Left ventricle myocardium superior (tissue), 1 donor: ENCODE results near the gene KLHL3. TPM values are rescaled to one million over a fixed set of nuclear protein-coding genes. Genes with fewer than 3 reads are reported as not detected.

Source experiments
- ATAC-seq: fragments of 200-7000 bp; cut with Tn5 transposase; one replicate; pipeline ENCODE4 v1.9.1; 2020; ENCODE audit warnings: mild to moderate bottlenecking, moderate library complexity
- DNase-seq: peaks from one replicate; pipeline ENCODE4 v3.0.0-alpha.2; 2020
- intact Hi-C: fragments of 100-400 bp; cut with micrococcal nuclease; formaldehyde crosslinking; loops from one replicate; pipeline ENCODE4 v1.11.0; 2022
- total RNA-seq: library from RNA; stranded (reverse); fragmentation: NEBNext Ultra II Directional; extraction: Animal tissue kit (Norgen Biotek cat#: 25700); gene quantifications from one replicate; pipeline ENCODE4 v1.2.1, GENCODE V29; 2021
- donor health status: DM: no; HTN: yes; CAD: no; lungs with severe emphysema.

KLHL3 gene
- total RNA-seq, 1 donor from 2014 or later: 24.5 TPM

- no peak for ATAC-seq
Observed at GRCh38 chr5:137714946-137715345, 20.9 kb downstream of the KLHL3 start.

GRCh38 chr5:137714494-137714893 is 21.4 kb downstream of the KLHL3 start:
- ATAC-seq (no peak), DNase-seq (no peak)
- intact Hi-C loops: no loop called here

More at GRCh38 chr5:137714946-137715345, 20.9 kb downstream of the KLHL3 start:
- DNase-seq: no peak
- intact Hi-C loops: no loop called here

- DNase-seq (no peak), ATAC-seq (no peak)
- intact Hi-C loops: no loop called here
Observed at GRCh38 chr5:137712139-137712667, 23.7 kb downstream of the KLHL3 start.

GRCh38 chr5:137710086-137710485 is 25.8 kb downstream of the KLHL3 start:
- intact Hi-C loops: no loop called here
- DNase-seq (no peak), ATAC-seq (no peak)

GRCh38 chr5:137708796-137709559 is 26.9 kb downstream of the KLHL3 start:
- DNase-seq (no peak), ATAC-seq (peak; percentile 48)
- intact Hi-C loops: no loop called here

- intact Hi-C loops: no loop called here
- DNase-seq: no peak
- peak; percentile 75 for ATAC-seq
Observed at GRCh38 chr5:137708062-137708461, 27.8 kb downstream of the KLHL3 start.

- ATAC-seq (no peak), DNase-seq (no peak)
- intact Hi-C loops: no loop called here
Observed at GRCh38 chr5:137706841-137707240, 29.0 kb downstream of the KLHL3 start.

GRCh38 chr5:137705106-137705505 is 30.8 kb downstream of the KLHL3 start:
- intact Hi-C loops: no loop called here
- ATAC-seq (no peak), DNase-seq (no peak)

- DNase-seq (no peak), ATAC-seq (no peak)
- intact Hi-C loops: no loop called here
Observed at GRCh38 chr5:137703565-137703964, 32.3 kb downstream of the KLHL3 start.

GRCh38 chr5:137700282-137700680 is 35.6 kb downstream of the KLHL3 start:
- DNase-seq (no peak), ATAC-seq (no peak)
- intact Hi-C loops: no loop called here

GRCh38 chr5:137699336-137700281 is 36.3 kb downstream of the KLHL3 start:
- DNase-seq (no peak), ATAC-seq (peak; percentile 71)
- intact Hi-C loops: no loop called here

- ATAC-seq (no peak), DNase-seq (no peak)
- intact Hi-C loops: no loop called here
Observed at GRCh38 chr5:137696481-137696880, 39.4 kb downstream of the KLHL3 start.

- ATAC-seq (peak; percentile 40), DNase-seq (no peak)
- intact Hi-C loops: no loop called here
Observed at GRCh38 chr5:137695651-137696428, 40.0 kb downstream of the KLHL3 start.

- DNase-seq: no peak
- intact Hi-C loops: no loop called here
- ATAC-seq: no peak
Observed at GRCh38 chr5:137693951-137694721, 41.8 kb downstream of the KLHL3 start.

- intact Hi-C loops: no loop called here
- ATAC-seq (no peak), DNase-seq (no peak)
Observed at GRCh38 chr5:137693307-137693950, 42.5 kb downstream of the KLHL3 start.

- no peak for ATAC-seq
- no peak for DNase-seq
- intact Hi-C loops: no loop called here
Observed at GRCh38 chr5:137689306-137689705, 46.6 kb downstream of the KLHL3 start.

GRCh38 chr5:137688210-137688840 is 47.6 kb downstream of the KLHL3 start:
- ATAC-seq (no peak), DNase-seq (no peak)
- intact Hi-C loops: no loop called here

- DNase-seq: no peak
- intact Hi-C loops: no loop called here
- ATAC-seq: no peak
Observed at GRCh38 chr5:137684761-137685160, 51.1 kb downstream of the KLHL3 start.
